Ammon's horn (tissue), 1 donor: Measurements from ENCODE around the gene CCDC86.

Experiments used
- DNase-seq: peaks from one replicate; pipeline ENCODE4 v3.0.0-alpha.2; 2016; ENCODE audit warnings: low spot score

CCDC86 gene

GRCh38 chr11:60831143-60831500 is 10.8 kb upstream of the CCDC86 start:
- DNase-seq: peak; percentile 92

GRCh38 chr11:60831501-60832079 is 10.3 kb upstream of the CCDC86 start:
- no peak for DNase-seq

- DNase-seq: no peak
Observed at GRCh38 chr11:60834742-60835533, 7.0 kb upstream of the CCDC86 start.

- peak; percentile 52 for DNase-seq
Observed at GRCh38 chr11:60835534-60835846, 6.4 kb upstream of the CCDC86 start.

GRCh38 chr11:60836866-60837515 is 4.9 kb upstream of the CCDC86 start:
- DNase-seq: no peak

- DNase-seq: no peak
Observed at GRCh38 chr11:60838132-60838531, 3.8 kb upstream of the CCDC86 start.

GRCh38 chr11:60840470-60841430 is 1.2 kb upstream of the CCDC86 start:
- no peak for DNase-seq

- peak; percentile 29 for DNase-seq
Observed at GRCh38 chr11:60842668-60843600, 1.0 kb downstream of the CCDC86 start.

- no peak for DNase-seq
Observed at GRCh38 chr11:60844045-60844869, 2.3 kb downstream of the CCDC86 start.

GRCh38 chr11:60844870-60845221 is 2.9 kb downstream of the CCDC86 start:
- DNase-seq: no peak

GRCh38 chr11:60845338-60845737 is 3.4 kb downstream of the CCDC86 start:
- DNase-seq: no peak

- no peak for DNase-seq
Observed at GRCh38 chr11:60847281-60847680, 5.4 kb downstream of the CCDC86 start.

GRCh38 chr11:60847896-60848295 is 6.0 kb downstream of the CCDC86 start:
- DNase-seq: no peak

GRCh38 chr11:60848714-60849151 is 6.8 kb downstream of the CCDC86 start:
- DNase-seq: no peak

GRCh38 chr11:60849641-60850520 is 8.0 kb downstream of the CCDC86 start:
- DNase-seq: no peak

- DNase-seq: no peak
Observed at GRCh38 chr11:60851327-60852104, 9.6 kb downstream of the CCDC86 start.

GRCh38 chr11:60852117-60852981 is 10.4 kb downstream of the CCDC86 start:
- no peak for DNase-seq
